ENCODE data around the gene FDX2.

DNA sequence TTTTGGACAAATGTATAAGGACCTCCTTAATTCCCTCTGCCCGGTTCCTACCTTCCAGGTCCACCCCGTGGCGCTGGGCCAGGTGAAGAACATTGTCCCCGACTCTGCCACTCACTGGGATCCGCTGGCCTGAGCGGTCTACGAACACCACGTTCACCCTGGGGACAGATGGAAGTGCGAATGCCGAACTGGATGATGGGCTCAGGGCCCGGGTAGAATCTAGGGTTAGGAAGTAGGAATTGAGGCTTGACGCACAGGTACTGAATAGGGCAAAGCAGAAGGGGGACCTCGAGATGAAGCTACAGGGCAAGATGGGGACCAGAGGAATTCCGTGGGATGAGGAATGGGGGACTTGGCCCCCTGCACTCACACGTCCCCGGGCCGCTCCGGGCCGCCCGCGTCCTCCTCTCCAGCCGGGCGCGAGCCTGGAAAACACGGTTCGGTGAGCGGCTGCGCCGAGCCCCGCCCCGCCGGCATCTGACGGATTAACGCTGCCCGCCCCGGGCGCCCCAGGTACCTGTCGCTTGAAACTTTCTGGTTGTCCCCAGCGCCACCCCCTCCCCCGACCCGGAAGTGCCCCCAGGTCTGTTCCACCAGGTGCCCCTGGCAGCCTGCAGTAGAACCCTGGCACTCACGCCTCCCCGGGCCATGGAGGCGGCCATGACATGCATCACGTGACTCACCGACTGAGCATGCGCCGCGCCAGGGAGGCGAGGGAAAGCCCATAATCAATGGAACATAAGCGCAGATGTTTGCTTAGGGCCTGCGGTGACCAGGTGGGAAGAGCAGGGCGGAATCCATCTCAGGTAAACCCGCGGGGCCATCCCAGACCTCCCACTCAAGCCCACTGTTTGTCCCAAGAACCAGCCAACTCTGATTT is at the start of gene FDX2:
- TF ChIP-seq GATA2 (IDR thresholded peaks at IDR 0.05; ENCODE audit: low read depth, low read length) (no peak), GATA3 (IDR thresholded peaks at IDR 0.05; ENCODE audit: low read depth, low read length) (no peak)

Data from SH-SY5Y (cell line).